Measurements from ENCODE around the gene SMURF1.

Gene SMURF1

GRCh38 chr7:99099499-99100077, 44.3 kb downstream of the SMURF1 start:
- H3K4me3 ChIP-seq (replicated peaks; ENCODE audit: low read depth, low read length): no peak overlapping the region
- no peak for TF ChIP-seq CTCF (IDR thresholded peaks at IDR 0.05; ENCODE audit: low read depth, low read length, missing control alignments)
- DNase-seq (ENCODE audit: extremely low read depth, low read depth): no peak

- DNase-seq (ENCODE audit: extremely low read depth, low read depth): peak; percentile 30
- H3K4me3 ChIP-seq (replicated peaks; ENCODE audit: low read depth, low read length): no peak overlapping the region
- TF ChIP-seq CTCF (IDR thresholded peaks at IDR 0.05; ENCODE audit: low read depth, low read length, missing control alignments): no peak
These were observed 44.9 kb downstream of the SMURF1 start for GRCh38 chr7:99098824-99099498.

GRCh38 chr7:99098286-99098823, 45.6 kb downstream of the SMURF1 start:
- no peak for TF ChIP-seq CTCF (IDR thresholded peaks at IDR 0.05; ENCODE audit: low read depth, low read length, missing control alignments)
- H3K4me3 ChIP-seq (replicated peaks; ENCODE audit: low read depth, low read length): no peak overlapping the region
- no peak for DNase-seq (ENCODE audit: extremely low read depth, low read depth)

- no peak overlapping the region for H3K4me3 ChIP-seq (replicated peaks; ENCODE audit: low read depth, low read length)
- no peak for TF ChIP-seq CTCF (IDR thresholded peaks at IDR 0.05; ENCODE audit: low read depth, low read length, missing control alignments)
- no peak for DNase-seq (ENCODE audit: extremely low read depth, low read depth)
These were observed 46.2 kb downstream of the SMURF1 start for GRCh38 chr7:99097730-99098129.

- no peak for TF ChIP-seq CTCF (IDR thresholded peaks at IDR 0.05; ENCODE audit: low read depth, low read length, missing control alignments)
- H3K4me3 ChIP-seq (replicated peaks; ENCODE audit: low read depth, low read length): no peak overlapping the region
- no peak for DNase-seq (ENCODE audit: extremely low read depth, low read depth)
These were observed 47.6 kb downstream of the SMURF1 start for GRCh38 chr7:99096124-99096887.

- no peak for DNase-seq (ENCODE audit: extremely low read depth, low read depth)
- H3K4me3 ChIP-seq (replicated peaks; ENCODE audit: low read depth, low read length): no peak overlapping the region
- no peak for TF ChIP-seq CTCF (IDR thresholded peaks at IDR 0.05; ENCODE audit: low read depth, low read length, missing control alignments)
These were observed 48.2 kb downstream of the SMURF1 start for GRCh38 chr7:99095698-99096097.
